Omental fat pad (tissue), 4 donors: ENCODE measurements around the gene CD7. TPM values are rescaled to one million over a fixed set of nuclear protein-coding genes. Genes with fewer than 3 reads are reported as not detected.
"Not testable (repeated sequence)": the region's sequence is repeated elsewhere in the genome, so short reads cannot be mapped to it uniquely, and the experiment has no call there.

Experiments
- ATAC-seq: fragments of 150-250 bp; one replicate; pipeline ENCODE4 v1.9.1; 2016; ENCODE audit warnings: mild to moderate bottlenecking, moderate library complexity; ENCODE audit not compliant: low FRiP score
- DNase-seq: peaks from one replicate; pipeline ENCODE4 v3.0.0-alpha.2; 2019; ENCODE audit warnings: low spot score
- total RNA-seq, 4 donors: library from RNA; depleted of rRNA; stranded (reverse); fragments of >200 nt; gene quantifications; one replicate each; pipeline ENCODE4 v1.1.0, GENCODE V29; 2016
- TF ChIP-seq, protein P1 (sequence below), 3 donors: fragments of 450-650 bp; IDR thresholded peaks; one replicate each; pipeline ENCODE4 v1.5.1; 2016 to 2017; ENCODE audit warnings: antibody characterized with exemption in 3 of 3, mild to moderate bottlenecking in 3 of 3, moderate library complexity in 2 of 3

The CD7 gene
- 1 to 10 TPM; 1.6 to 8.4 (median 4.2) TPM for total RNA-seq

DNA sequence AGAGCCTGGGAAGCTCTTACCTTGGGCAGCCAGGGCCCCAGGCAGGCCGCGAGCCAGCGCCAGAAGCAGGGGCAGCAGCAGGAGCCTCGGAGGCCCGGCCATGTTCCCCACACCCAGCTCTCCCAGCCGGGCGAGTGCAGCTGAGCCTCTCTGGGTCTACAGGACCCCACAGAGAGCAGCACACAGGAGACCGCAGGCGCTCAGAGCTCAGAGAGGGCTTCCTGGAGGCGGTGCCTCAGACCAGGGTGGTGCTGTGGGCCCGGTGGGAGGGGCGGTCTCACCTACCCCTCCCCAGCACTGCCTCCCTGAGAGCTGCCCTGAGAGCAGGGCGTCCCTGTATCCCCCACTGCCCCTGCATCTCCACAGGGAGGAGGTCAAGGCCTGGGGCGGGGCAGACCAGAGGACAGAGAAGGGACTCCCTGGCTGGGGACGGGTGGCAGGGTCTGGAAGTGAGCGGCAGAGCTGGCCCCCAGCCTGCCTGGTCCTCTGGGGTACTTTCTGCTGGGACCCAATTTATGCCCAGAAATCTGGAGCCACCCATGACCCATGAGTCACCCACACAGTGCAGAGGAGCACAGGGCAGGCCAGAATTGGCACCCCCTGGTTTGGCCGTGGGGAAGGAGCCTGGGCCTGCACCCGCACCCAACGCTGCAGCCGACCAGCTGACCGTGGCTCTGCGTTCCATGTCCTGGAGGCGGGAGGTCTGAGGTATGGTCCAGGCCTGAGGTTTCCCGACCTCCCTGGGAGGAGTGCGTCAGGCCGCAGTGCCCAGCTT, at the start of gene CD7:
Gene CD7, minus strand, starts transcription at position 215 of the 775 bp plus-strand sequence. Its CDS starts 113 bp downstream, at position 102.
- DNase-seq (no peak), ATAC-seq (no peak)
- TF ChIP-seq, protein P1, sequence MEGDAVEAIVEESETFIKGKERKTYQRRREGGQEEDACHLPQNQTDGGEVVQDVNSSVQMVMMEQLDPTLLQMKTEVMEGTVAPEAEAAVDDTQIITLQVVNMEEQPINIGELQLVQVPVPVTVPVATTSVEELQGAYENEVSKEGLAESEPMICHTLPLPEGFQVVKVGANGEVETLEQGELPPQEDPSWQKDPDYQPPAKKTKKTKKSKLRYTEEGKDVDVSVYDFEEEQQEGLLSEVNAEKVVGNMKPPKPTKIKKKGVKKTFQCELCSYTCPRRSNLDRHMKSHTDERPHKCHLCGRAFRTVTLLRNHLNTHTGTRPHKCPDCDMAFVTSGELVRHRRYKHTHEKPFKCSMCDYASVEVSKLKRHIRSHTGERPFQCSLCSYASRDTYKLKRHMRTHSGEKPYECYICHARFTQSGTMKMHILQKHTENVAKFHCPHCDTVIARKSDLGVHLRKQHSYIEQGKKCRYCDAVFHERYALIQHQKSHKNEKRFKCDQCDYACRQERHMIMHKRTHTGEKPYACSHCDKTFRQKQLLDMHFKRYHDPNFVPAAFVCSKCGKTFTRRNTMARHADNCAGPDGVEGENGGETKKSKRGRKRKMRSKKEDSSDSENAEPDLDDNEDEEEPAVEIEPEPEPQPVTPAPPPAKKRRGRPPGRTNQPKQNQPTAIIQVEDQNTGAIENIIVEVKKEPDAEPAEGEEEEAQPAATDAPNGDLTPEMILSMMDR (IDR thresholded peaks at IDR 0.05), result no peak

DNA sequence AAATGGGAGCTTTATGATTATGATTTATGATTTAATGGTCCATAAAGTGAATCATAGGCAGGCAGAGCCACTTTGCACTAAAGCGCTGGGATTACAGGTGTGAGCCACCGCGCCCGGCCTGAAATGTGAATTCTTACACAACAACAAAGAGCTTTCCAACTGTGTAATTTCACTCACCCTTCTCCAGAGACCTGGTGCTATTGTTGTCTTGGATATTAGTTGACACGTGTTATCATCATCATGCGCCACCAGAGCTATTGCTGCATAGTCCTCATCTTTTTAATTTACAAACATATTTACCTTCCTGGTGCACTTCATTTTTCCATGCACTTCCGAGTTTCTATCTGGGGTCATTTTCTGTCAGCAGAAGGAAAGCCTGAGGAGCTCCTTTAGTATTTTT, 49.3 kb upstream of the CD7 start:
- TF ChIP-seq, protein P1 (IDR thresholded peaks at IDR 0.05), result no peak
- ATAC-seq (no peak), DNase-seq (no peak)

DNA sequence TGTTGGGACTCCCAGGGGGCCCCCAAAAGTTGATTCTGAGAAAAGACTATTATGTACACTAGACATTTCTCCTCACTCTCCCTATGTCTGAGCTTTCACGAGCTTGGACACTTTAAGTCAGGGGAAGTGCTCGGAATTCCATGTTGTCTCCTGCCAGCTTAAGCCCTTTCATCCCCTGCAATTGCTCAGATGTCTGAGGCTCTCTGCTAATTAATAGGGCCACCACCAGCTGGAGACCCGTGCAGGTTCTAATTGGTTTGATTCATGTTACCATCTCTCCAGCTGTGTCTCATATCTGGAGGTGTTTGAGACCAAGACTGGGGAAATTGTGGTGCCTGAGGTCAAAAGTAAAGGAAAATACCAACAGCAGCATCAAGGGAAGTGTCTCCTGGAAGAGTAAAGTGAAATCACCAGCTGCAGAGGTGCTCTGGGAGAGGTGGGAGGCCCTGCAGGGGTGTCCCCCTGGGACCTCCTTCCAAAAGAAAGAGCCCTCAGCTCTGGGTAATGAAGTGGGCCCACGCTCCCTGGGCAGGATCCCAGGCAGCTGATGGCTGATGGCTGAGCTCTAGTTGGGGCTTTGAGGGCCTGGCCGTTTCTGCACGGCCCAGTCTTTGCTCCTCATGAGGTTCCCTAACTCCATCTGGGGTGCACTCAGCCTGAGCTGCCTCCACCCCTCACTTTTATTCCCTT, 48.3 kb upstream of the CD7 start:
- no peak for DNase-seq
- no peak for ATAC-seq
- TF ChIP-seq, protein P1 (IDR thresholded peaks at IDR 0.05), result no peak

DNA sequence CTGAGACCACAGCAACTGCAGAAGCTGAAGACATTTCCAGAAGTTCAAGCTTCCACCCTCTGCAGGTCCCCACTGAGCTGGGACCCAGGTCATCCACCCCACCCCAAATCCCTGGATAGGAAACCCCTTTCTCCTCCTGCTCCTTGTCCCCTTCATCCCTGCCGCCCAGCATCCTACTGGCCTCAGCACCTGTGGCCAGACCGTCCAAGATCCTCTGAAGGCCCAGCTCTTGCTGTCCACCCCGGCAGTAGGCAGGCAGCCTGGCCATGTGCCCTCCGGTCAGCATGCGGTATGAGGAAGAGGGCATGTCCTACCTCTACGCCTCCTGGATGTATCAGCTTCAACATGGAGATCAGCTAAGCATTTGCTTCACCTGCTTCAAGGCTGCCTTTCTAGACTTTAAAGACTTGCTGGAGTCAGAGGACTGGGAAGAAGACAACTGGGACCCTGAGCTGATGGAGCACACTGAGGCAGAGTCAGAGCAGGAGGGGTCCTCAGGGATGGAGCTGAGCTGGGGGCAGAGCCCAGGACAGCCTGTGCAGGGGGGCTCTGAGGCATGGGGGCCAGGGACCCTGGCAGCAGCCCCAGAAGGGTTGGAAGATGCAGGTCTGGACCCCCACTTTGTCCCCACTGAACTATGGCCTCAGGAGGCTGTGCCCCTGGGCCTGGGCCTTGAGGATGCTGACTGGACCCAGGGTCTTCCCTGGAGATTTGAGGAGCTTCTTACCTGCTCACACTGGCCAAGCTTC, 44.7 kb upstream of the CD7 start:
- TF ChIP-seq, protein P1 (IDR thresholded peaks at IDR 0.05), result no peak
- no peak for DNase-seq
- ATAC-seq, result no peak

DNA sequence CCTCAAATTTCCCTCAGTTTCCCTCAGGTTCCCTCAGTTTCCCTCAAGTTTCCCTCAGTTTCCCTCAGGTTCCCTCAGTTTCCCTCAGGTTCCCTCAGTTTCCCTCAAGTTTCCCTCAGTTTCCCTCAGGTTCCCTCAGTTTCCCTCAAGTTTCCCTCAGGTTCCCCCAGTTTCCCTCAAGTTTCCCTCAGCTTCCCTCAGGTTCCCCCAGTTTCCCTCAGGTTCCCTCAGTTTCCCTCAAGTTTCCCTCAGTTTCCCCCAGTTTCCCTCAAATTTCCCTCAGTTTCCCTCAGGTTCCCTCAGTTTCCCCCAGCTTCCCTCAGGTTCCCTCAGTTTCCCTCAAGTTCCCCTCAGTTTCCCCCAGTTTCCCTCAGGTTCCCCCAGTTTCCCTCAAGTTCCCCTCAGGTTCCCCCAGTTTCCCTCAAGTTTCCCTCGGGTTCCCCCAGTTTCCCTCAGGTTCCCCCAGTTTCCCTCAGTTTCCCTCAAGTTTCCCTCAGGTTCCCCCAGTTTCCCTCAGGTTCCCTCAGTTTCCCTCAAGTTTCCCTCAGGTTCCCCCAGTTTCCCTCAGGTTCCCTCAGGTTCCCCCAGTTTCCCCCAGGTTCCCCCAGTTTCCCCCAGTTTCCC, 42.2 kb upstream of the CD7 start:
- not testable (repeated sequence) for ATAC-seq, DNase-seq

GRCh38 chr17:82358465-82359350, 41.3 kb upstream of the CD7 start, which contains the start of gene TEX19:
TSS of gene TEX19 (plus strand) at chr17:82359247. CDS start at chr17:82362151, 2,904 bp downstream.
- DNase-seq, result no peak
- TF ChIP-seq, protein P1 (IDR thresholded peaks at IDR 0.05), result no peak
- ATAC-seq, result no peak
